Mucosa of descending colon (tissue), 3 donors: ENCODE measurements around the gene DNM3. TPM values are rescaled to one million over a fixed set of nuclear protein-coding genes. Genes with fewer than 3 reads are reported as not detected.

Source experiments
- ATAC-seq: fragments of 200-7000 bp; cut with Tn5 transposase; one replicate; pipeline ENCODE4 v1.9.1; 2020; ENCODE audit warnings: mild to moderate bottlenecking, moderate library complexity
- DNase-seq, 3 donors: peaks; one replicate each; pipeline ENCODE4 v3.0.0-alpha.2; 2020
- H3K36me3 ChIP-seq: fragments of 200-600 bp; one replicate; pipeline ENCODE4 v1.8.0; 2021; ENCODE audit warnings: low read depth, mild to moderate bottlenecking
- H3K4me1 ChIP-seq: fragments of 200-600 bp; one replicate; pipeline ENCODE4 v1.8.0; 2021; ENCODE audit warnings: low read depth, mild to moderate bottlenecking
- H3K4me3 ChIP-seq: fragments of 200-600 bp; one replicate; pipeline ENCODE4 v1.8.0; 2021; ENCODE audit warnings: mild to moderate bottlenecking
- H3K9me3 ChIP-seq: fragments of 200-600 bp; one replicate; pipeline ENCODE4 v1.8.0; 2021; ENCODE audit warnings: mild to moderate bottlenecking
- CTCF ChIP-seq: fragments of 200-600 bp; IDR thresholded peaks from one replicate; pipeline ENCODE4 v1.8.0; 2022; ENCODE audit warnings: antibody characterized with exemption, mild to moderate bottlenecking
- intact Hi-C, 2 donors: fragments of 100-400 bp; cut with DNase I in 1 of 2; cut with micrococcal nuclease in 1 of 2; formaldehyde crosslinking; loops; one replicate each; pipeline versions ENCODE4 v1.11.0 to v1.11.1; 2022; cut with DNase I, micrococcal nuclease
- total RNA-seq, 3 donors: library from RNA; stranded (reverse); fragmentation: NEBNext Ultra II Directional in 2 of 3; extraction: Animal tissue kit (Norgen Biotek cat#: 25700) in 2 of 3; gene quantifications; one replicate each; pipeline versions ENCODE4 v1.2.1 to v1.2.4, GENCODE V29; 2021 to 2023
- donor health status: DM: no; HTN: no; CAD: no; lungs with moderate emphysema.
- donor health status: DM: no; HTN: no; CAD: no.
- donor health status: DM: no; HTN: yes; CAD: no.

DNM3 gene
- total RNA-seq, 3 donors from 2014 or later, result 1.4 to 6.4 (median 2.1) TPM

GRCh38 chr1:172215006-172215405, 373.7 kb downstream of the DNM3 start:
- Histone ChIP-seq H3K9me3 (no peaks in the 10 kb centered on the region), H3K4me1 (no peaks in the 10 kb centered on the region), H3K4me3 (no peak overlapping the region), H3K36me3 (no peaks in the 10 kb centered on the region)
- DNase-seq (no peak), ATAC-seq (no peak)
- TF ChIP-seq CTCF, result no peak
- intact Hi-C loops, result no loop called here

GRCh38 chr1:172219966-172220365, 378.7 kb downstream of the DNM3 start:
- Histone ChIP-seq H3K4me1 (no peaks in the 10 kb centered on the region), H3K36me3 (no peaks in the 10 kb centered on the region), H3K4me3 (no peak overlapping the region), H3K9me3 (no peaks in the 10 kb centered on the region)
- intact Hi-C loops, result no loop called here
- no peak for ATAC-seq
- no peak for DNase-seq
- TF ChIP-seq CTCF, result no peak

GRCh38 chr1:172220376-172220775, 379.1 kb downstream of the DNM3 start:
- intact Hi-C loops, result no loop called here
- no peaks in the 10 kb centered on the region for H3K36me3 ChIP-seq
- DNase-seq (no peak), ATAC-seq (no peak)
- H3K4me3 ChIP-seq, result no peak overlapping the region
- no peaks in the 10 kb centered on the region for H3K4me1 ChIP-seq
- H3K9me3 ChIP-seq, result no peaks in the 10 kb centered on the region
- TF ChIP-seq CTCF, result no peak

GRCh38 chr1:172221436-172221835, 380.1 kb downstream of the DNM3 start:
- TF ChIP-seq CTCF, result no peak
- intact Hi-C loops, result no loop called here

GRCh38 chr1:172224871-172225270, 383.6 kb downstream of the DNM3 start:
- Histone ChIP-seq H3K4me3 (no peak overlapping the region), H3K4me1 (no peaks in the 10 kb centered on the region), H3K9me3 (no peaks in the 10 kb centered on the region), H3K36me3 (no peaks in the 10 kb centered on the region)
- TF ChIP-seq CTCF, result no peak
- ATAC-seq (no peak), DNase-seq (no peak)
- intact Hi-C loops, result no loop called here

More at GRCh38 chr1:172221436-172221835, 380.1 kb downstream of the DNM3 start:
- H3K9me3 ChIP-seq, result no peaks in the 10 kb centered on the region
- DNase-seq (no peak), ATAC-seq (no peak)
- no peaks in the 10 kb centered on the region for H3K36me3 ChIP-seq
- H3K4me3 ChIP-seq, result no peak overlapping the region
- no peaks in the 10 kb centered on the region for H3K4me1 ChIP-seq

- no peak for ATAC-seq
- no peak overlapping the region for H3K4me3 ChIP-seq
- H3K4me1 ChIP-seq, result no peaks in the 10 kb centered on the region
- intact Hi-C loops, result no loop called here
- H3K9me3 ChIP-seq, result no peaks in the 10 kb centered on the region
- no peaks in the 10 kb centered on the region for H3K36me3 ChIP-seq
- DNase-seq, result no peak
- no peak for TF ChIP-seq CTCF
These were observed 388.6 kb downstream of the DNM3 start for GRCh38 chr1:172229942-172230341.
